ENCODE data around the gene RALGAPA2.

Gene RALGAPA2

DNA sequence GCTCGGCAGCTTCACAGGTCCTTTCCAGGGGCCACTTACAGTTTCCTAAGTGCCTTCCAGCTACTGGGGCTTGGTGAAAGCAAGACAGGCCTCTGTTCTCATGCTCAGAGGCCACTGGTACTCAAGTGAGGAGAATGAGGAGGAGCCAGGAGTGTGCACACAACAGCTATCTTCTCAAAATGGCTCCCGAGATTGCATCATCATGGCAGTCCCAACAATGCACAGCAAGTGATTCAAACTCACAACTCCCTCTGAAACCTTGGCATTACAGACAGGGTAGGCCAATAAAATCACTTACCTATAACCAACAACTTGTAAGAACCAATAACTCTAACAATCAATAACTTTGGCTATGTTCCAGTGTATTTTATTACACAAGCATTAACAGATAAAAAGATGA is 77.4 kb downstream of the RALGAPA2 start:
- DNase-seq, result no peak

DNA sequence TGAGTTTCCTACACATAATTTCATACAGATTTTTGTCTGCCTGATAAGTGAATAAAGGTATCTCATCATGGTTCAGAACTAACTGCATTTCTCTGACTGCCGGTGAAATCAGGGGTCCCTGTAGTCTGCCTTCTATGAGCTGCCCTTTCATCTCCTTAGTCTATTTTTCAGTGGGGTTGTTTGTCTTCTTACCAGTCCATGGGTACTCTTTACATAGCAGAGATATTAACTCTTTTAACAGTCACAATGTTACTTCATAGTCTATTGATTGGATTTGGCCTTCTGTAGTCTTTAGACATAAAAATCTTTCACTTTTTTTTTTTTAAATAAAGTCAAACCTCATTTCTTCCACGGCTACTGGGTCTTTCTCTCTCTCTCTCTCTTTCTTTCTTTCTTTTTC is 79.8 kb downstream of the RALGAPA2 start:
- no peak for DNase-seq

DNA sequence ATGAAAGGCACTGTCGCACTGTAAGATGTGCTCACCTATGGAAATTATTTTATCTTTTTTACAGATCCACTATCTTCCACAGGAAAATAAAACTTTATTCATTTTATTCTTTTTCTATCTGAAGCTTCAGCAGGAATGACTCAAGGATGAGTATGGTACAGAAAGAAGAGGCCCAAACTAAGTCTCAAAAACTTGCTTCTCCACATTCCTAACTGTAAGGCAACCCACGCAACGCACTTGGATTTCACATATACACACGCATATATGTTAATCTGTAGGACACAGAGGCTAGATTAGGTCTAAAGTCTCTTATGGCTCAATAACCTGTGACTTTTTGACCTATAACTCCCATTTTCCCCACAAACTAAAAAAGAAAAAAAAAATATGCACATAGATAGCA is 81.9 kb downstream of the RALGAPA2 start:
- no peak for DNase-seq

DNA sequence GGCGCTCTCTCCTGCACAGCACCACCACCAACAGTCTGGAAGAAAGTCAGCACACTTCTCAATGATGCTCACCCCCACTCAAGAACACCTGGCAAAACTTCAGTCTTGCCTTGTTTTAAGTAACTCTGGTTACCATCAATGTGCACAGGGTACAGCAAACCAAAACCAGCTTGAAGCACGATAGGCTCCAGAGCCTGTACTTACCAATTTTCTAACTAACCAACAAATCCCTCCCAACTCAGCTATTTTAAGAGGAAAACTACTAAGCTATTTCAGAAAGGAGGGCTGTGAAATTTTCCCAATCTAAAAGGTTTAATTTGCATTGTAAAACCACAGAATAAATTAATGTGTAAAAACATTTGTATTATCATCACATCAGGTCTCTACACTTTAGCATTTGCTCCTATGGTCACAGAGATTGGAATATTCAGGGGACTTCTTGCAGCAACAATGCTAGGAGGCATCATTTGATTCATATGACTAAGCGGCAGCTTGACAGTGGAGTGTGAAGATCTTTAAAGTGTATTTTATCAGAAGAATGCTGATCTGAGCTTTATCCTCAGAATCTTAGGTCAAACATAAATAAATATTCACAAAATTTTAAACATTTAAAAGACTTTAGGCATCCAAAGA is 82.8 kb downstream of the RALGAPA2 start:
- no peak for DNase-seq

DNA sequence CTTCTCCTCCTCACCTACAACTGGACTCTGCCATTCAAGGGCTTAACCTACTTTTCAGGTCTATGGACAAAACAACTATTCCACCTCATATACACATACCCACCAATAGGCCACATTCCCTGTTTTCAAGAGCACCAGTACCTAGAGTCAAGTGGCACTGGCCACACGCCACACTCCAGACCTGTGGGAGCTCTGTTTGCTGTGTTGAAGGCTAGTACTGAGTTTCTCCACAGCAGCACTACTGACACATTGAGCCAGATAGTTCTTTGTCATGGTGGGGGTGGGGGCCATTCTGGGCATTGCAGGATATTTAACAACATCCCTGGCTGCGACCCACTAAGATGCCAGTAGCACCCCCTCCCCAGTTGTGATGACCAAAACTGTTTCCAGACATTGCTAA is 84.1 kb downstream of the RALGAPA2 start:
- no peak for DNase-seq

DNA sequence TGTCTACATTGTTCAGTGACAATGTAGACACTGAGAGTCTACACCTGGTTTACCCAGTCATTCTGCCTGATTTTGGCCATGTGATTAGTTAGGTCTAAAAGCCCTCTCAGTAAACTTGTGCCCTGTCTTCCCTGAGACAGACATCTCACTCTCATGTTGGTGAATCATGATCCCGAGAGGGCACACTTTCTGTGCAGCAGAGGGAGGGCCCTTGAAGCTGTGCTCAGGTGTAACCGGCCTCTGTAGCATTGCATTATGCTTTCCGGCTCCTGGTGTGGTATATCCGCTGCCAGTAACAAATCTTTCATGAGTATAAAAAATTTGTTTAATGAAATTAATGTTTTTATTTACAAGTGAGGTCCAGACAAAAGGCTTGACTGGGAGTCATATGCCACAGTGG is 85.0 kb downstream of the RALGAPA2 start:
- DNase-seq, result no peak

DNA sequence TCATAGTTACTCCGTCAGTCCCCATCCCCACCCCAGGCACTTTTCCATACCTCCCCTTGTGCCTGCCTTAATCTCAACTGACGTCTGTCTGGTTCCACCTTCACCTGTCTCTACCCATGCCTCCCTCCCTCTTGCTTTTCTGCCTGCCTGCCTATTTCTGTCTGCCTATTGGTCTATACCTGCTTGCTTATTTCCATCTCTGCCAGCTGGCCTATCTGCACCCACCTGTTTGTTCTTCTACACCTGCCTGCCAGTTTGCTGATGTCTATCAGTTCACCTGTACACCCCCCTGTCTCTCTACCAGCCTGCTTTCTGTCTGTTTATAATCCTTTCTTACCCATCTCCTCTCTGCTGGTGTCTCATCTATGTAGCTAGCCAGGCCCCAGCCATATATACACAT is 87.5 kb downstream of the RALGAPA2 start:
- DNase-seq, result no peak

DNA sequence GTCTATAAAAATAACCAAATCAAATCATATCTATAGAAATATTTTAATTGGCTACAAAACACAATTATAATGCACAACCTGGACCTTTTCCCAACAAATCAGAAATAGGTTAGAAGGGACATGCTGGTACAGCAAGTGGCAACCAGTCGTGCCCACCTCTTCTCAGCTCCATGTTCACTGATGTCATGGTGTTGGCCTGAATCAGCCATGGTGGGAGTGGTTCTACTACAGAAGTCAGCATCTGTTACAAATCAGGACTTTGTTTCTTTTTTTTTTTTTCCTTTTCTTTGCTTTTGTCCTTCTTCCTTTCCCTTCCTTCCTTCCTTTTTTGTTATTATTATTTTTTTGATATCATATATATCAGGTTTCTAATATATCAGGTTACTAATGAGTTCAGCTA is 91.2 kb downstream of the RALGAPA2 start:
- DNase-seq, result no peak

DNA sequence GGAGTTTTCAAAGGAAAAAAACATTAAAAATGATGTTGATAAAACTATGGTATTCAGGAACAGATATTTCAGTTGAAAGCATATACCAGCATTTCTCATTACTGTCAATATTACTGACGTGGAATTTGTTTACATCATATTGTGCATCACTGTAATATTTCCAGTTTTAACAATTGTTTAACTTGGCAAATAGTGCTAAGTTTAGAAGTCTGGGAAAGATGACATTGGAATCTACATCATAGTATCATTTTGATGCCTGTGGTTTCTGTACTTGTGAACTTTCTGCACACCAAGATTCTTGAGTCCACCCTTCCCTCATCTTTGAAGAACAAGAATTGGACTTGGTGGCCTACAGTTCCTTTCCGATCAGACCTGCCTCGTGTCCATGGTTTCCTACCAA is 98.1 kb downstream of the RALGAPA2 start:
- no peak for DNase-seq

DNA sequence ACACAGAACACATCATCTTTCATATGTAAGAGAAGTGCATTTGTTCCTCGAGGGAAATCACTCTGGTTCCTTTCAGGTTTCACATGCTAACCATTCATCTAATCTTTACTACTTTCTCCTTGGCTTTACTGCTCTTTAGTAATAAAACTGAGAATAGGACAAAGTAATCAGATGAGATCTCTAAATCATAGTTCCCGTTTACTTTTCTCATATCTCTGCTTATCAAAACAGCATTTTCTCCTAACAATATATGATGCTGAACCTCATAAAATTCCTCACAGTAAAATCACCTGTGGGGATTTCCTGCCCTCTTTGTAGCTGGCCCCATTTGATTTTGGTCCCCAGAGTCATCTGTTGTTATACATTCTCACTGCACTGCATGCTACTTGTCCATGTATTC is 100.2 kb downstream of the RALGAPA2 start:
- DNase-seq, result no peak

DNA sequence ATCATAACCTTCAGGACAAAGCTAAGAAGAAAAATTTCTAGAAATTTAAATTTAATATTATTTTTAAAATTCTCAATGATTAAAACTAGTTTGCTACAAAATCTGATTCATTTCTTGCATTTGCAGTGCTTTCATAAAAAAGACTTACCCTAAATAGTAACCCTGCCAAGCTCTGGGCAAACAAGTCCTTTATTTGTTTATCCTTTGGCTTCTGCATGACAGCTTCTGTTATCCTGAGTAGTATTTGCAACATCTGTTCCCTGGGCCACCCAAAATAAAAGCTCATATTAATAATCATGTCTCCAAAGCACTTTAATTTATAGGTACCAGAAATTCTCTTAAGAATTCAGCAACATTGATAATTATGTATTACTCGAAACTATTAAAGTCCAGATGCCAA is 101.3 kb downstream of the RALGAPA2 start:
- DNase-seq, result no peak

DNA sequence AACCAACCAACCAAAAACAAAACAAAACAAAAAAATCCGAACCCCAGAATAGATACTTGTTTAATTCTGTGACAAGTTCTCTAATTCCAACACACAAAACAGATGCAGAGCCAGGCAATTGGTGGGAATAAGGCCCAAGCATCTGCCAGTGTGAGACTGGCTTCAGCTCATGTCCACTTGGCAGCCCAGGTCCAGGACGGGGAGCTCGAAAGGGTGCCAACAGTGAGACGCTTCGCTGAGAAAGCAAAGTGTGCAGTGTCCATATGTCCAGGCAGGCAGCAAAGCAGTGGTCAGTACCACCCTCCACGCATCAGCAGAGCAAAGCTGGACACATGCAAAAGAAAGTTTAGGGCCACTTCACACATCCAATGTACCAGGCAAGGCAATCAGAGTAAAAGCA is 102.9 kb downstream of the RALGAPA2 start:
- DNase-seq, result peak in 6 of 58 donors; percentile 2 to 7 (median 4)

DNA sequence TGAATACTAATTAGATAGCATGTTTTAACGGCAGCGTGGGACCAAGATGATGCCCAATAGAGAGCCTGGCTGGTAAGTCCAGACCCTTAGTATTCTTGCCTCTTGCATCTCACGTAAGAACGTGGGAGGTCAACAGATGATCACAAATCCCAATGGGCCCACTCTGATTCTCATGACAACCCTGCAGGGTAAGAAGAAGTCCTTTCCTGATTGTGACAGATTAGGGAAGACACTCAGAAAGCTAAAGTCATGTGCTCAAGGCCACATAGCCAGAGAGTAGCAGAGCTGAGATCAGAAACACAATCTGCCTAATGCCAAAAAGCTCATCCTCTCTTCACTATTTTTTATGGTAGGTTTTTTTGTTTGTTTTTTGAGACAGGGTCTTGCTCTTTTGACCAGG is 103.8 kb downstream of the RALGAPA2 start:
- DNase-seq, result no peak

DNA sequence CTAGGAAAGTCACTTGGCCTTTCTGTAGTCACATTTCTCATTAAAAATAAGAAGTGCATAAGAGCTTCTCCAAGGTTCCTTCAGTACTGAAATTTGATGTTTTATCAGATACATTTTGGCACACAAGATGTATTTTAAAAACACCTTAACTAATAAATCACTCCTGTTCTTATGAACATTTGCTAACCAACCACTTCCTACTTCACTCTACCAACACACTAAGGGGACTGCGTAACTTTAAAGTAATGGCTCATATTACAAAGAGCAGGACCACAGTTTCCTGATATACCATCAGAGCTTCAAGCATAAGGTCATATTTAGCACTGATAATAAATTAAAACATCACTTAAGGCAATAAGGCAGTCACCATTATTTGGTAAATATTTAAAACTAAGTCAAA is 104.4 kb downstream of the RALGAPA2 start:
- DNase-seq, result no peak

DNA sequence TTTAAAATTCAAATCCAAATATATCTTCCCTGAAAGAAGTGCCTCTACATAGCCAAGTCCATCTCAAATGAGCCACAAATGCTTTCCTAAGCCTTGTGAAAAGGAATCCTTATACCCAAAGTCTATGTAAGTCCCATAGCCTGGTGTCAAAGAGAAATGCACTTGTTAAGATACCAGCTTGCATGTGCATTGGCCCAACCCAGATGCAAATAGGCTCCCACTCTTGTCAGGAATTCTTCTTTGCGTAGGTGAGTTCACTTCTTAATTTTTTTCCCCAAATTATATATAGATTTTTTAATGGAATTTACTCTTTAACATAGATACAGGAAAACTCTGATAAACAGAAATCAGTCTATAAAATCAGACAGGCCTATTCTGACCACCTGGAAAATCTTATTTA is 105.6 kb downstream of the RALGAPA2 start:
- DNase-seq, result no peak

DNA sequence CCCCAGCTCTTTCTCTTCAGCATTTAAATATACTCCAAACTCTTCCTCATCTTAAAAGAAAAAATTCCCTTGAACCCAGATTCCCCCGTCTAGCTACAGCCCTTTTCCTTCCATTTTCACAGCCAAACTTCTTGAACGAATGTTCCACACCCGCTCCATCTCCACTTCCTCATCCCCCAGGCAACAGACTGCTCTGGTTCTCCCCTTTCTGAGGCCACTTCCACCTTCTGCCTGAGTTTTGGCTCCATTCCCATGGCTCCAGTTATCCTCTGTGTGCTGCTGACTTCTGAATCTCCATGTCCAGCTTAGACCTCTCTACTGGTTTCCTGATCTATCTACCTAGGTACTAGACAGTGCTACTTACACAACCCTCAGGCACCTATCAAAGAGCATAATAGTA is 106.4 kb downstream of the RALGAPA2 start:
- DNase-seq, result no peak

DNA sequence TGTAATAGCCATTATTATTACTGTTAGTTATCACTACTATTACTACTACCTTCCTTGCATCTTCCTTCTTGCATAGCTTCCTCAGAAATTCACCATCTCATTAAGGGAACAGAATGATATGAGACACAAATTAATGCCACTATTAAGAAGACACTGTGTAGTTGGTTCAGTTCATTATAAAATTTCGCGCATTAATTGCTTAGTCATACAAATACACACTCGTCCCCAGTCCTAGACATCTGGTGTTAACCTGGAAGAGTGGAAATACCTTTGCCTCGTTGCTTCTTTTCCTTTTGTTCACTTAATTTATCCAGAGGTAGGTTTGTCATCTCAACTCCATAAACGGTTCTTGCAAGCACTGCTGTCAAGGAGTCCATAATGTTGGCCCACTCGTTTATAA is 107.5 kb downstream of the RALGAPA2 start:
- DNase-seq, result no peak

DNA sequence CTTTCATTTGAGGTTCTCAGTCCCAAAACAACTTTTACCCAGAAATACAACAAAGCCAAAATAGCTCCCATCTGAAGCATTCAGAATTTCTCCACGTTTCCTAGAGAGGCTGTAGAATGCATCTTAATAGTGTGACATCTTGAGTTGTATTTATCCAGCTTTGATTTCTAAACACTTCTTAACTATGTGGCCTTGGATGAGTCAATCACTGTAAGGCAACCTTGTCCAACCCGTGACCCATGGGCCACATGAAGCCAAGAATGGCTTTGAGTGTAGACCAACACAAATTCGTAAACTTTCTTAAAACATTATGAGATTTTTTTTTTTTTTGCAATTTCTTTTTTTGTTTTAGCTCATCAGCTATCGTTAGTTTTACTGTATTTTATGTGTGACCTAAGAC is 108.1 kb downstream of the RALGAPA2 start:
- no peak for DNase-seq

DNA sequence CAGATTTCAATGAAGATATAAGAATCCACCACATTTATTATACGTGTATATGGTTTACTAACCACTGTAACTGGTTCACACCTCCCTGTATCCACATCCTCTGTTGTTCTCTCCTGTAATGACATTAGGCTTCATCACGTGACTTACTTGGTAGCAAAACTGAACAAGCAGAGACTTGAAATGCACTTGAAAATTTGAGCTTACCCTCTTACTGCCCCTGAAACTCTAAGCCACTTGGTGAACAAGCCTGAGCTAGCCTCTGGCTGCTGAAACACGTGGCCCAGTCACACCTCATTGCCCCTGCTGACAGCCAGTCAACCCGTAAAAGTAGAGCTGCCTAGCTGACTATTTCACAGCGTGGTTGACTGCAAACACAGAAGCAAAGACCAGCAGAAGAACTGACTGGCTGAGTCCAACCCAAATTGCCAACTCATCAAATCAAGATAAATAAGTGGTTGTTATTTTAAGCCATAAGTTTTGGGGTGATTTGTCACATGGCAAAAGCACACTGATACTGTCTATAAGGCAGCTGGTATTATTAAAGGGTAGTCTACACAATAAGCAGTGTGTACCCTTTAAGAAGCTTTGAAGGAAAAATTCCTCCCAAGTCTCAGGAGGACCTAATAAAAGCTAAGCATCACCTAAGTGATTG is 109.0 kb downstream of the RALGAPA2 start:
- DNase-seq, result no peak

DNA sequence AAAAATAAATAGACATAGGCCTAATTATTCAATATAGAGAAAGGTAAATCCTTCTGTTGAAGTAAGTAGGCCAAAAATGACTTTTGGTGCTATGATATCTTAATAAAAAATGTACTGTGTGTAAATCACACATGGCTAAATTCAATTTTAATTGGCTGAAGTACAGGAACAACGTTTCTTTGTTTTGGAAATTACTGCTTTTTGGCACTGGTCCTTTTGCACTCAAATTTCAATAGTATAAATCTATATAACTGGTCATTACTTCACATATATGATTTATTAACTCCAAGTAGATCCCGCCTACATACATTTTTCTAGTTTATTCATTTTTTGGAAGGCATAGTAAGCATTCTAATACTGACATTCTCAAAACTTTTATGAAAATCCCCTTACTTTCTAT is 114.5 kb downstream of the RALGAPA2 start:
- no peak for DNase-seq

DNA sequence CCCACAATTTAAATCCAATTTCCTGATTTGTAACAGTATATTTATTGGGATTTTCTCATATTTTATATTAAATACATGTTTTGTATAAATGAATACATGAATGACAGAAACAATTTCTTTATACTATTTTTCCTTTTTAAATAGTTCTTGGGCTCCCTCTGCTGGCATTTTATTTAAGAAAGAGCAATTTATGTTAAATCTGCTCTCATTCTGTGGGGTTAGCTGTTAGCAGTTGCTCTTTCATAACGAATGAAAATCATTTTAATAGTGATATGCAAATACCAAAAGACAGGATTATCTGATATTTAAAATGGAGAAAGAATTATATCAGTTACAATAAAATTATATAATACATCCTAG is 118.3 kb downstream of the RALGAPA2 start:
- peak in 1 of 58 donors; percentile 31 for DNase-seq

DNA sequence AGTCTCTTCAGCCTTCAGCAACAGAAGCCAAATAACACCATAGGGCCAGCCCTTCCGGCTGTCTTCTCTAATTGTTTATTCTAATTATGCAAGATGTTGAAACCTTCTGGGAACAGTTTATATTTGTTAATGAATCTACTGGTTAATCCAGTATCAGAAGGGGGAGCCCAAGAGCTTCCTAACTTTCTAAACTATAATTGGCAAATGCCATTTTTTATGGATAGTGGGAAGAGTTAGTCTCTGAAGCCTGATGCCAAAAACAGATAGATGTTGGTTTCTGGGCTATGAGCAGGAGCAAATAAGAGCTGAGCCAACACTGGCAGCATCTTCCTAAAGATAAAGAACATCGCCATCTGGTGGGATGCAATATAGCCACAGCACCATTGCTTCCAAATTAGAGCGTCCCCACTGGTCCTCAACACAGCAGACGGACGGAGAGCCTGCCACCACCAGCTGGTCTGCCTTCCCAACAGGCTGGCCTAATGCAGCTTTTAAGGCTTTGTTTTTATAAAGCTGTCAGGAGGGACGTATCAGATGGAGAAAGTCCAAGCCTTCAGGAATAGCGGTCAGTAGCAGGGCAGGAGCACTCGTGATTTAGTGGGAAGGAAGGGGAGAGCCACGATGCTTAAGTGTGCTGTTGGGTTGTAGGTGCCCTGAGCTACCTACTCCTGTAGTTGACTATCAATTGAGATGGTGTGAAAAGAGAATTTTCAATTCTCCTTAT is 118.8 kb downstream of the RALGAPA2 start:
- peak in 41 of 58 donors; percentile 2 to 59 (median 23) for DNase-seq

DNA sequence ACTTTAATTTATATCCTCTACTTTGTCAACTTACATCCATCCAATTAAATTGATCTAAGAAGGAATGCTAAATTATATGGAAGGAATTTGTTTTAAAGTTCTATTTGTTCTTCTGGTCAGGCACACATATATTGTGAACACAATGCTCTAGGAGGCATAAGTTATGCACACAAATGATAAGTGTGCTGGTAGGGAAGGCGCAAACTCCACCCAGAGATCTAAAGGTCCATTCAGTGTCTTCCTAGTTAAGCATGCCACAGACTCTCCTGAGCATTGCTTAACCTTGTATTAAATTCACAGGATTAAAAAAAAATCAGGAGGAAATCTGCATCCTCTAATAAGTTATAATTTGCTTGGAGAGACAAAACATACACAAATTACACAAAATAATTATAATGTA is 127.3 kb downstream of the RALGAPA2 start:
- no peak for DNase-seq
